ENCODE measurements around the gene DUSP1.

GRCh38 chr5:172754596-172755356, 16.2 kb downstream of the DUSP1 start:
- TF ChIP-seq, protein P1, sequence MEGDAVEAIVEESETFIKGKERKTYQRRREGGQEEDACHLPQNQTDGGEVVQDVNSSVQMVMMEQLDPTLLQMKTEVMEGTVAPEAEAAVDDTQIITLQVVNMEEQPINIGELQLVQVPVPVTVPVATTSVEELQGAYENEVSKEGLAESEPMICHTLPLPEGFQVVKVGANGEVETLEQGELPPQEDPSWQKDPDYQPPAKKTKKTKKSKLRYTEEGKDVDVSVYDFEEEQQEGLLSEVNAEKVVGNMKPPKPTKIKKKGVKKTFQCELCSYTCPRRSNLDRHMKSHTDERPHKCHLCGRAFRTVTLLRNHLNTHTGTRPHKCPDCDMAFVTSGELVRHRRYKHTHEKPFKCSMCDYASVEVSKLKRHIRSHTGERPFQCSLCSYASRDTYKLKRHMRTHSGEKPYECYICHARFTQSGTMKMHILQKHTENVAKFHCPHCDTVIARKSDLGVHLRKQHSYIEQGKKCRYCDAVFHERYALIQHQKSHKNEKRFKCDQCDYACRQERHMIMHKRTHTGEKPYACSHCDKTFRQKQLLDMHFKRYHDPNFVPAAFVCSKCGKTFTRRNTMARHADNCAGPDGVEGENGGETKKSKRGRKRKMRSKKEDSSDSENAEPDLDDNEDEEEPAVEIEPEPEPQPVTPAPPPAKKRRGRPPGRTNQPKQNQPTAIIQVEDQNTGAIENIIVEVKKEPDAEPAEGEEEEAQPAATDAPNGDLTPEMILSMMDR (IDR thresholded peaks at IDR 0.05): no peak
- TF ChIP-seq POLR2AphosphoS5 (IDR thresholded peaks at IDR 0.05): no peak

Data from upper lobe of left lung (tissue), 4 donors.